Glutamatergic neuron (in vitro differentiated cells): Measurements from ENCODE around the gene USP8. TPM values are rescaled to one million over a fixed set of nuclear protein-coding genes. Genes with fewer than 3 reads are reported as not detected.
"Not testable (repeated sequence)": the region's sequence is repeated elsewhere in the genome, so short reads cannot be mapped to it uniquely, and the experiment has no call there.

Experiments used
- DNase-seq: peaks from one replicate; pipeline ENCODE4 v3.0.0; 2022
- H3K27ac Mint-ChIP-seq: one replicate; pipeline ENCODE4 v1.8.0; 2020; ENCODE audit warnings: mild to moderate bottlenecking, mixed read lengths, inconsistent platforms; ENCODE audit not compliant: unreplicated experiment
- H3K27me3 Mint-ChIP-seq: one replicate; pipeline ENCODE4 v1.8.0; 2020; ENCODE audit warnings: mild to moderate bottlenecking, moderate library complexity, mixed read lengths, inconsistent platforms; ENCODE audit not compliant: unreplicated experiment
- H3K36me3 Mint-ChIP-seq: one replicate; pipeline ENCODE4 v1.8.0; 2020; ENCODE audit warnings: mild to moderate bottlenecking, mixed read lengths, inconsistent platforms; ENCODE audit not compliant: unreplicated experiment
- H3K4me1 Mint-ChIP-seq: one replicate; pipeline ENCODE4 v1.8.0; 2020; ENCODE audit warnings: mild to moderate bottlenecking, low read depth, mixed read lengths, inconsistent platforms; ENCODE audit not compliant: unreplicated experiment
- H3K4me3 Mint-ChIP-seq: one replicate; pipeline ENCODE4 v1.8.0; 2020; ENCODE audit warnings: mild to moderate bottlenecking, mixed read lengths, inconsistent platforms; ENCODE audit not compliant: unreplicated experiment
- H3K9me3 Mint-ChIP-seq: one replicate; pipeline ENCODE4 v1.8.0; 2020; ENCODE audit warnings: mild to moderate bottlenecking, moderate library complexity, mixed read lengths, inconsistent platforms; ENCODE audit not compliant: unreplicated experiment
- CTCF ChIP-seq: fragments of 200-600 bp; sonication (generic); IDR thresholded peaks from one replicate; pipeline ENCODE4 v1.5.0; 2021; ENCODE audit not compliant: partially characterized antibody, unreplicated experiment
- long read RNA-seq: library from polyadenylated mRNA; unstranded; transcript quantifications from one replicate; pipeline ENCODE4 v2.0.0, GENCODE V29; 2020; ENCODE audit not compliant: unreplicated experiment
- total RNA-seq: library from RNA; stranded (reverse); fragmentation: NEBNext Ultra II Directional; extraction: Animal tissue kit (Norgen Biotek cat#: 25700); gene quantifications from one replicate; pipeline ENCODE4 v1.2.1, GENCODE V29; 2021; ENCODE audit not compliant: unreplicated experiment

USP8 gene
- 49.3 TPM for total RNA-seq
- long read RNA-seq, partial matches to known transcripts, result 20 of 25 reads
- long read RNA-seq, other reads (novel, unspliced or antisense), result 4 of 25 reads

GRCh38 chr15:50424066-50424890, at the start of gene USP8:
Gene USP8, plus strand, starts transcription at chr15:50424405. Its CDS starts 14,669 bp downstream, at chr15:50439074.
- no peaks in the 10 kb centered on the region for H3K27me3 Mint-ChIP-seq
- H3K27ac Mint-ChIP-seq, result peak within 1 kb of the TSS; percentile 67
- peaks cover 5% of the 10 kb centered on the region for H3K4me1 Mint-ChIP-seq
- peak within 1 kb of the TSS; percentile 89 for H3K4me3 Mint-ChIP-seq
- no peaks in the 10 kb centered on the region for H3K36me3 Mint-ChIP-seq
- DNase-seq, result peak; percentile 98
- no peak for TF ChIP-seq CTCF
- H3K9me3 Mint-ChIP-seq, result no peaks in the 10 kb centered on the region

GRCh38 chr15:50377867-50378751, 46.1 kb upstream of the USP8 start:
- DNase-seq, result no peak
- Mint-ChIP-seq H3K9me3 (peaks cover 2% of the 10 kb centered on the region), H3K4me3 (no peak overlapping the region), H3K4me1 (no peaks in the 10 kb centered on the region), H3K36me3 (no peaks in the 10 kb centered on the region), H3K27me3 (no peaks in the 10 kb centered on the region), H3K27ac (no peak overlapping the region)
- no peak for TF ChIP-seq CTCF

GRCh38 chr15:50378776-50379175, 45.4 kb upstream of the USP8 start:
- Mint-ChIP-seq H3K27me3 (no peaks in the 10 kb centered on the region), H3K36me3 (no peaks in the 10 kb centered on the region), H3K27ac (no peak overlapping the region), H3K4me3 (no peak overlapping the region), H3K4me1 (no peaks in the 10 kb centered on the region), H3K9me3 (peaks cover 2% of the 10 kb centered on the region)
- no peak for DNase-seq
- TF ChIP-seq CTCF, result no peak

- DNase-seq, H3K27me3 Mint-ChIP-seq, H3K4me1 Mint-ChIP-seq, H3K36me3 Mint-ChIP-seq, H3K4me3 Mint-ChIP-seq, H3K9me3 Mint-ChIP-seq, H3K27ac Mint-ChIP-seq: not testable (repeated sequence)
Observed at GRCh38 chr15:50379413-50379812, 44.8 kb upstream of the USP8 start.

- Mint-ChIP-seq H3K27me3 (no peaks in the 10 kb centered on the region), H3K4me1 (no peaks in the 10 kb centered on the region), H3K36me3 (no peaks in the 10 kb centered on the region), H3K9me3 (peaks cover 2% of the 10 kb centered on the region), H3K4me3 (no peak overlapping the region), H3K27ac (no peak overlapping the region)
- DNase-seq, result no peak
- no peak for TF ChIP-seq CTCF
Observed at GRCh38 chr15:50380089-50380488, 44.1 kb upstream of the USP8 start.
